SK-N-SH treated with all-trans-retinoic acid at 6 μM for 48 hours (cell line): Measurements from ENCODE around the gene PFKM.

Source experiments
- ARNTL ChIP-seq: fragments of 450-650 bp; formaldehyde crosslinking; IDR thresholded peaks from 2 replicates; pipeline ENCODE4 v1.5.0; 2020; ENCODE audit warnings: low read depth, mild to moderate bottlenecking, moderate library complexity, borderline replicate concordance
- GLIS3 ChIP-seq: fragments of 250-450 bp; sonication (Bioruptor Pico); IDR thresholded peaks from 2 replicates; pipeline ENCODE4 v1.5.0; 2020; ENCODE audit warnings: mild to moderate bottlenecking, moderate library complexity
- ZC3H10 ChIP-seq: fragments of 250-450 bp; sonication (Bioruptor Pico); IDR thresholded peaks from 2 replicates; pipeline ENCODE4 v1.5.1; 2021; ENCODE audit warnings: mild to moderate bottlenecking, moderate library complexity
- ZFP30 ChIP-seq: fragments of 450-650 bp; formaldehyde crosslinking; IDR thresholded peaks from 2 replicates; pipeline ENCODE4 v1.5.0; 2022; ENCODE audit warnings: mild to moderate bottlenecking, moderate library complexity
- ZNF70 ChIP-seq: fragments of 450-650 bp; formaldehyde crosslinking; IDR thresholded peaks from 2 replicates; pipeline ENCODE4 v1.5.0; 2020; ENCODE audit warnings: mild to moderate bottlenecking, moderate library complexity
- TF ChIP-seq, protein P1 (sequence below): fragments of 250-450 bp; sonication (Bioruptor Pico); IDR thresholded peaks from 2 replicates; pipeline ENCODE4 v1.8.0; 2020; ENCODE audit warnings: mild to moderate bottlenecking, moderate library complexity, borderline replicate concordance
- TF ChIP-seq, protein P2 (sequence below): fragments of 250-450 bp; sonication (Bioruptor Pico); IDR thresholded peaks from 2 replicates; pipeline ENCODE4 v1.5.1; 2021; ENCODE audit warnings: mild to moderate bottlenecking, moderate library complexity

DNA sequence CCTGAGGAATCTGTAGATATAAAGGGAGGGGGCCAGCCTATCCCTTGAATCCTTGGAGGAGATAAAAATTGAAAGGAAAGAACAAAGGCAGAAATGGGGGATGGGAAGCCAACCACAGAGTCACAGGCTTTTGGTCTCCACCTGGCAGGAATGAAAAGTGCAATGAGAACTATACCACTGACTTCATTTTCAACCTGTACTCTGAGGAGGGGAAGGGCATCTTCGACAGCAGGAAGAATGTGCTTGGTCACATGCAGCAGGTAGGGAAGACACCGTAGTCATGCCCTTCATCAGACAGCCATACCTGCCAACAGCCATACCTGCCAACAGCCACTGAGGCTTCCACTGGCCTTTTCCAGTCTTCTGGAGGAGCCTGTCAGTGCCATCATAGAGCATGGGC is 24.7 kb downstream of the PFKM start:
- TF ChIP-seq ZNF70 (no peak), ZFP30 (CRISPR knock-in tag) (no peak), ZC3H10 (CRISPR knock-in tag) (no peak), ARNTL (no peak), GLIS3 (no peak)
- TF ChIP-seq, protein P1, sequence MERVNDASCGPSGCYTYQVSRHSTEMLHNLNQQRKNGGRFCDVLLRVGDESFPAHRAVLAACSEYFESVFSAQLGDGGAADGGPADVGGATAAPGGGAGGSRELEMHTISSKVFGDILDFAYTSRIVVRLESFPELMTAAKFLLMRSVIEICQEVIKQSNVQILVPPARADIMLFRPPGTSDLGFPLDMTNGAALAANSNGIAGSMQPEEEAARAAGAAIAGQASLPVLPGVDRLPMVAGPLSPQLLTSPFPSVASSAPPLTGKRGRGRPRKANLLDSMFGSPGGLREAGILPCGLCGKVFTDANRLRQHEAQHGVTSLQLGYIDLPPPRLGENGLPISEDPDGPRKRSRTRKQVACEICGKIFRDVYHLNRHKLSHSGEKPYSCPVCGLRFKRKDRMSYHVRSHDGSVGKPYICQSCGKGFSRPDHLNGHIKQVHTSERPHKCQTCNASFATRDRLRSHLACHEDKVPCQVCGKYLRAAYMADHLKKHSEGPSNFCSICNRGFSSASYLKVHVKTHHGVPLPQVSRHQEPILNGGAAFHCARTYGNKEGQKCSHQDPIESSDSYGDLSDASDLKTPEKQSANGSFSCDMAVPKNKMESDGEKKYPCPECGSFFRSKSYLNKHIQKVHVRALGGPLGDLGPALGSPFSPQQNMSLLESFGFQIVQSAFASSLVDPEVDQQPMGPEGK: no peak
- TF ChIP-seq, protein P2, sequence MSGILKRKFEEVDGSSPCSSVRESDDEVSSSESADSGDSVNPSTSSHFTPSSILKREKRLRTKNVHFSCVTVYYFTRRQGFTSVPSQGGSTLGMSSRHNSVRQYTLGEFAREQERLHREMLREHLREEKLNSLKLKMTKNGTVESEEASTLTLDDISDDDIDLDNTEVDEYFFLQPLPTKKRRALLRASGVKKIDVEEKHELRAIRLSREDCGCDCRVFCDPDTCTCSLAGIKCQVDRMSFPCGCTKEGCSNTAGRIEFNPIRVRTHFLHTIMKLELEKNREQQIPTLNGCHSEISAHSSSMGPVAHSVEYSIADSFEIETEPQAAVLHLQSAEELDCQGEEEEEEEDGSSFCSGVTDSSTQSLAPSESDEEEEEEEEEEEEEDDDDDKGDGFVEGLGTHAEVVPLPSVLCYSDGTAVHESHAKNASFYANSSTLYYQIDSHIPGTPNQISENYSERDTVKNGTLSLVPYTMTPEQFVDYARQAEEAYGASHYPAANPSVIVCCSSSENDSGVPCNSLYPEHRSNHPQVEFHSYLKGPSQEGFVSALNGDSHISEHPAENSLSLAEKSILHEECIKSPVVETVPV (CRISPR knock-in tag): no peak
